GM19351 (cell line): ENCODE measurements around the gene CMTM4.
"Not testable (repeated sequence)": the region's sequence is repeated elsewhere in the genome, so short reads cannot be mapped to it uniquely, and the experiment has no call there.

ENCODE experiments used
- ATAC-seq: cut with Tn5 transposase; IDR thresholded peaks from one replicate; pipeline ENCODE4 v1.9.1; 2021; ENCODE audit warnings: mild to moderate bottlenecking, moderate library complexity; ENCODE audit not compliant: unreplicated experiment

The CMTM4 gene

DNA sequence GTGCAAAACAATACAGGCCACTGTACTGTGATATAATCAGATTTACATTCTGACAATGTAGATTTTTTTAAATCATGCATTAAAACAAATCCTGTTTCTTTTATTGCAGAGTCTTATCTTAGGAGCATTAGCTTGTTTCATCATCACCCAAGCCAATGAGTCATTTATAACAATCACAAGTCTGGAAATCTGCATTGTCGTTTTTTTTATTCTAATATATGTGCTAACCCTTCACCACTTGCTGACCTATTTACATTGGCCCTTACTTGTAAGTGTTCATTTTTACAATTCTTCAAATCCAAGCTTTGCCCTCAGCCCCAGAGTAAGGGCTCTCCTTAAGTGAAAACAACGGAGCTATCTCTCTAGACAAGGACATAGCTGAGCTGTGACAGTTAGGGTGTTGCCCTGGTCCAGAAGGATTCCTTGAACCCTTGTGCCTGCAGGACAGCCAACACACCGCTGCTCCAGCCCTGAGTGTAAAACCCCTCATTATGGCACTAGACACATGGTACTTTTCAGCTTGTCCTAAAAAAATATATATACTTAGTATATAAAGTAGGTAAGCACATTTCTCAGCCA, 126.6 kb downstream of the CMTM4 start:
- no peak for ATAC-seq

DNA sequence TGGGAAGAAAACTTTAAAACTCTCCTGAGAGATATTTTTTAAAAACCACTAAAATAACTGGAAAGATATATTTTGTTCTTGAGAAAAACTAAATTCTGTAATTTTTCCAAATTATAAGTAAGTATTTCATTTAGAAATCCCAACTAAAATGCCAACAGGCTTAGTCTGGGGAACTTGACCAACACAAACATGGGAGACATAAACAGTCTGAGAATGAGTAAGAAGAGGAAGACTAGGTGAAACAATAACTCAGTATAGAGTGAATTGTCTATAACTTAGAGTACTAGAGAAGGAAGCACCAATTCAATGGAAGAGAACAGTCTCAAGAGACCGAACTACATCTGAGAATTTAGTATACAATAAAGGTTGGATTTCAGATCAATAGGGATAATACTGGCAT, 127.4 kb downstream of the CMTM4 start:
- ATAC-seq = no peak

DNA sequence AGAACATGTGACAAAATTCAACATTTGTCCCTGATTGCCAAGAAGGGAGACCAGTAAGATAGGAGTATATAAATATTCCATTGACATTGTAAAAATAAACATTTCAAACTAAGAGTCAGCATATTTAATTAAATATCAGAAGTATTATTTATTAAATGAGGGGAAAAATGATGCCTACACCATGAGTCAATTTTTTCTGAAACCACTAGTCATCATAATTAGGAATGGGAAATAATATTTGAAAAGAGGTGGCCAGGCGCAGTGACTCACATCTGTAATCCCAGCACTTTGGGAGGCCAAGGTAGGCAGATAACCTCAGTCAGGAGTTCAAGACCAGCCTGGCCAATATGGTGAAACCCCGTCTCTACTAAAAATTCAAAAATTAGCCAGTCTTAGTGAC, 128.2 kb downstream of the CMTM4 start:
- ATAC-seq = no peak

DNA sequence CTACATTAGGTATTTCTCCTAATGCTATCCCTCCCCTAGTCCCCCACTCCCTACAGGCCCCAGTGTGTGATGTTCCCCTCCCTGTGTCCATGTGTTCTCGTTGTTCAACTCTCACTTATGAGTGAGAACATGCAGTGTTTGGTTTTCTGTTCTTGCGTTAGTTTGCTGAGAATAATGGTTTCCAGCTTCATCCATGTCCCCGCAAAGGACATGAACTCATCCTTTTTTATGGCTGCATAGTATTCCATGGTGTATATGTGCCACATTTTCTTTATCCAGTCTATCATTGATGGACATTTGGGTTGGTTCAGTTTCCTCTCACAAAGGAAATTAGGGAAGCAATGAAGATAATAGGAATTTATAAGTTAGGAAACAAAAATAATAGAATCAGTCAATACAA, 129.3 kb downstream of the CMTM4 start:
- not testable (repeated sequence) for ATAC-seq

DNA sequence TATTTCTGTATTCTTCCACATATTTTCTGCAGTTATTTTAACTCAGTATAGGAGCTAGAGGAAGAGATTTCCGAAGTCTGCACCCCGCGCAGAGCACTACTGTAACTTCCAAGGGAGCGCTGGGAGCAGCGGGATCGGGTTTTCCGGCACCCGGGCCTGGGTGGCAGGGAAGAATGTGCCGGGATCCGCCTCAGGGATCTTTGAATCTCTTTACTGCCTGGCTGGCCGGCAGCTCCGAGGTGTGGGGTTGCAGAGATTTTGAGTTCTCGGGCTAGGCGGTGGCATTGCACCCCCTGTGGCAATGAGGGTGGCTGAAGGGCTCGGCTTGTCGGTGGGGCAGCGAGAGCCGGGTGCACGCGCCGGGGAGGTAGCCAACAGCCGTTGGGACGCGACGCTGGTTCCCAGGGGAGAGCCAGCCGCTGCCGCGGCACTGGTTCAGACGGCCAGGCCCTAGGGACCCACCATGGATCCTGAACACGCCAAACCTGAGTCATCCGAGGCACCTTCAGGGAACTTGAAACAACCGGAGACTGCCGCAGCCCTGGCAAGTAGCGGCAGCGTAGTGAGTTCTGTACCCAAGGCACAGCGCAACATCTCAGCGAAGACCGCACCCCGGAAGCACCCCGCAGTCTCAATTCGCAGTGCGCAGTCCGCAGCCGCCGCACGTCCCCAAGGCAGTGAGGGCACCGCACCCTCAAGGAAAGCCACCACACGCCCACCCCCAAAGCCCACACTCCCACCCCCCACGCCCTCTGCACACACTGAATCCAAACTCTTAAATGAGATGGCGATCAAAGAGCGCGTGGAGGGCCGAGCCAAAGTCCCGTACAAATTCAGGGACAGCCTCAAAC, 130.3 kb downstream of the CMTM4 start, which contains the start of gene CMTM1:
TSS of gene CMTM1 (plus strand) at position 389 of the 851 bp plus-strand sequence. CDS start at position 464, 75 bp downstream.
- ATAC-seq = no peak
